Measurements from ENCODE around the gene KIF3C. TPM values are rescaled to one million over a fixed set of nuclear protein-coding genes. Genes with fewer than 3 reads are reported as not detected.

KIF3C gene
- total and polyA plus RNA-seq, 10 of the 15 experiments (the other 5 are each of a cell fraction or from before 2014, with no cell fraction given) = 0.10 to 0.63 (median 0.46) TPM

GRCh38 chr2:25887624-25888242 lies 94.6 kb downstream of the KIF3C start:
- no peak overlapping the region for H3K4me3 ChIP-seq
- FAIRE-seq (no peak), DNase-seq (ENCODE audit: low read depth, low spot score) (no peak)

More at GRCh38 chr2:25887624-25888242, 94.6 kb downstream of the KIF3C start:
- ChIA-PET CTCF (interaction anchor here (1.0 to 2.8 kb wide), 2 partner anchors 8 to 35 kb away, joined by 3 to 11 read pairs; partner anchors contain the start of gene ASXL2), POLR2A (interaction anchor here (0.7 kb wide), 1 partner anchor 288 kb away, joined by 4 read pairs; no protein-coding TSS in a partner anchor), SMC1A (ENCODE audit: uncharacterized antibody, unreplicated experiment) (interaction anchor here (0.9 kb wide), 1 partner anchor 9 kb away, joined by 3 read pairs; no protein-coding TSS in a partner anchor), RAD21 (ENCODE audit: unreplicated experiment) (no interaction called here)
- H3K9ac ChIP-seq (ENCODE audit: control insufficient read depth, insufficient read depth, low read length) = no peak overlapping the region
- H3K79me2 ChIP-seq (ENCODE audit: control insufficient read depth, insufficient read depth, low read length) = no peaks in the 10 kb centered on the region
- no peak overlapping the region for H2AFZ ChIP-seq (ENCODE audit: control insufficient read depth, low read depth, low read length)
- 84% methylated on average over 5 of the region's 5 CpGs for WGBS (ENCODE audit: insufficient coverage, insufficient replicate concordance, low lambda C conversion rate, missing lambda C conversion rate)
- no peak overlapping the region for H3K27ac ChIP-seq (ENCODE audit: control insufficient read depth, insufficient read depth)
- in situ Hi-C loops (cut with MboI) = no loop called here
- intact Hi-C loops (cut with micrococcal nuclease; ENCODE audit: unreplicated experiment) = no loop called here
- no TSS peak for BruUV-seq (replicated peaks)
- no peaks in the 10 kb centered on the region for H3K9me3 ChIP-seq (replicated peaks; ENCODE audit: control insufficient read depth, insufficient read depth, low read length)
- no peaks in the 10 kb centered on the region for H3K27me3 ChIP-seq (replicated peaks in 1 of 2; ENCODE audit: control insufficient read depth in 2 of 2, insufficient read depth in 2 of 2, low read length in 1 of 2)
- no peak overlapping the region for H3K4me2 ChIP-seq (ENCODE audit: control insufficient read depth, insufficient read depth)
- H3K4me1 ChIP-seq (ENCODE audit: control insufficient read depth, insufficient read depth, low read length) = no peaks in the 10 kb centered on the region
- ATAC-seq = no peak
- H3K36me3 ChIP-seq (ENCODE audit: control insufficient read depth in 2 of 2, insufficient read depth in 2 of 2, low read length in 1 of 2) = no peaks in the 10 kb centered on the region
- no peaks in the 10 kb centered on the region for H4K20me1 ChIP-seq (ENCODE audit: control insufficient read depth, insufficient read depth)
- TF ChIP-seq GABPA (IDR thresholded peaks at IDR 0.05; ENCODE audit: low read depth) (no peak), EZH2 (IDR thresholded peaks at IDR 0.05; ENCODE audit: borderline replicate concordance, control insufficient read depth, low read depth, low read length) (no peak), ZZZ3 (IDR thresholded peaks at IDR 0.05; ENCODE audit: control insufficient read depth, insufficient read length, low read depth) (no peak), HDGF (IDR thresholded peaks at IDR 0.05) (no peak), STAT1 (conservative IDR thresholded peaks at IDR 0.05) (no peak), RAD51 (IDR thresholded peaks at IDR 0.05) (no peak), NR2C1 (IDR thresholded peaks at IDR 0.05) (no peak), ESRRA (IDR thresholded peaks at IDR 0.05; ENCODE audit: low read length) (no peak), RELA (IDR thresholded peaks at IDR 0.05; ENCODE audit: borderline replicate concordance, partially characterized antibody) (no peak), IRF4 (IDR thresholded peaks at IDR 0.05; ENCODE audit: low read depth, low read length) (no peak), SUPT20H (IDR thresholded peaks at IDR 0.05; ENCODE audit: borderline replicate concordance, control insufficient read depth, low read depth, low read length) (no peak), NFXL1 (IDR thresholded peaks at IDR 0.05; ENCODE audit: borderline replicate concordance) (no peak), USF2 (IDR thresholded peaks at IDR 0.05; ENCODE audit: borderline replicate concordance, low read depth, low read length) (no peak), ZSCAN29 (IDR thresholded peaks at IDR 0.05) (no peak), PAX5 (IDR thresholded peaks at IDR 0.05; ENCODE audit: borderline replicate concordance, low read depth, low read length) (no peak), ZBTB4 (CRISPR knock-in tag; IDR thresholded peaks at IDR 0.05) (no peak)

Measured in GM12878 (cell line).